ENCODE data around the gene HCN4.

Gene HCN4

GRCh38 chr15:73352082-73352481 is 16.7 kb downstream of the HCN4 start:
- no peak overlapping the region for H3K4me2 ChIP-seq (ENCODE audit: low read length)
- H3K27me3 ChIP-seq (ENCODE audit: low read depth, low read length), result peaks cover 32% of the 10 kb centered on the region
- no peak overlapping the region for H2AFZ ChIP-seq (ENCODE audit: low read depth, low read length)
- no peaks in the 10 kb centered on the region for H3K79me2 ChIP-seq (ENCODE audit: low read length)
- peaks cover 9% of the 10 kb centered on the region for H4K20me1 ChIP-seq (ENCODE audit: insufficient read depth, low read length)
- no peaks in the 10 kb centered on the region for H3K9me3 ChIP-seq (ENCODE audit: insufficient read depth, low read length)
- no peak for TF ChIP-seq CTCF (IDR thresholded peaks at IDR 0.05; ENCODE audit: low read depth, low read length)
- H3K4me3 ChIP-seq (ENCODE audit: low read length), result no peak overlapping the region
- no peak overlapping the region for H3K27ac ChIP-seq (ENCODE audit: low read length)
- H3K4me1 ChIP-seq (ENCODE audit: low read length), result no peaks in the 10 kb centered on the region
- no peaks in the 10 kb centered on the region for H3K36me3 ChIP-seq (replicated peaks; ENCODE audit: low read depth, low read length)
- H3K9ac ChIP-seq (ENCODE audit: low read length), result no peak overlapping the region

- Histone ChIP-seq H3K4me3 (ENCODE audit: low read length) (no peak overlapping the region), H3K9me3 (ENCODE audit: insufficient read depth, low read length) (no peaks in the 10 kb centered on the region), H3K27me3 (ENCODE audit: low read depth, low read length) (peaks cover 47% of the 10 kb centered on the region), H3K36me3 (replicated peaks; ENCODE audit: low read depth, low read length) (no peaks in the 10 kb centered on the region), H3K79me2 (ENCODE audit: low read length) (no peaks in the 10 kb centered on the region), H3K27ac (ENCODE audit: low read length) (no peak overlapping the region), H4K20me1 (ENCODE audit: insufficient read depth, low read length) (peaks cover 26% of the 10 kb centered on the region), H3K4me1 (ENCODE audit: low read length) (no peaks in the 10 kb centered on the region), H2AFZ (ENCODE audit: low read depth, low read length) (no peak overlapping the region), H3K4me2 (ENCODE audit: low read length) (no peak overlapping the region), H3K9ac (ENCODE audit: low read length) (no peak overlapping the region)
- no peak for TF ChIP-seq CTCF (IDR thresholded peaks at IDR 0.05; ENCODE audit: low read depth, low read length)
- no peak for TF ChIP-seq EZH2phosphoT487 (IDR thresholded peaks at IDR 0.05; ENCODE audit: low read depth)
Measured at GRCh38 chr15:73349191-73349590, 19.6 kb downstream of the HCN4 start.

GRCh38 chr15:73346735-73347312 is 21.9 kb downstream of the HCN4 start:
- no peaks in the 10 kb centered on the region for H3K9me3 ChIP-seq (ENCODE audit: insufficient read depth, low read length)
- no peak overlapping the region for H3K9ac ChIP-seq (ENCODE audit: low read length)
- H3K36me3 ChIP-seq (replicated peaks; ENCODE audit: low read depth, low read length), result no peaks in the 10 kb centered on the region
- H3K4me3 ChIP-seq (ENCODE audit: low read length), result no peak overlapping the region
- no peak overlapping the region for H2AFZ ChIP-seq (ENCODE audit: low read depth, low read length)
- H3K4me1 ChIP-seq (ENCODE audit: low read length), result no peaks in the 10 kb centered on the region
- H3K79me2 ChIP-seq (ENCODE audit: low read length), result no peaks in the 10 kb centered on the region
- H3K4me2 ChIP-seq (ENCODE audit: low read length), result no peak overlapping the region
- no peak overlapping the region for H3K27ac ChIP-seq (ENCODE audit: low read length)
- H3K27me3 ChIP-seq (ENCODE audit: low read depth, low read length), result peaks cover 45% of the 10 kb centered on the region
- TF ChIP-seq CTCF (IDR thresholded peaks at IDR 0.05; ENCODE audit: low read depth, low read length), result no peak
- TF ChIP-seq EZH2phosphoT487 (IDR thresholded peaks at IDR 0.05; ENCODE audit: low read depth), result no peak
- H4K20me1 ChIP-seq (ENCODE audit: insufficient read depth, low read length), result peaks cover 28% of the 10 kb centered on the region

- H3K9ac ChIP-seq (ENCODE audit: low read length), result no peak overlapping the region
- no peak overlapping the region for H2AFZ ChIP-seq (ENCODE audit: low read depth, low read length)
- peaks cover 34% of the 10 kb centered on the region for H3K27me3 ChIP-seq (ENCODE audit: low read depth, low read length)
- TF ChIP-seq EZH2phosphoT487 (IDR thresholded peaks at IDR 0.05; ENCODE audit: low read depth), result no peak
- no peak for TF ChIP-seq CTCF (IDR thresholded peaks at IDR 0.05; ENCODE audit: low read depth, low read length)
- H3K36me3 ChIP-seq (replicated peaks; ENCODE audit: low read depth, low read length), result no peaks in the 10 kb centered on the region
- H3K27ac ChIP-seq (ENCODE audit: low read length), result no peak overlapping the region
- H3K4me1 ChIP-seq (ENCODE audit: low read length), result no peaks in the 10 kb centered on the region
- H3K4me2 ChIP-seq (ENCODE audit: low read length), result no peak overlapping the region
- H4K20me1 ChIP-seq (ENCODE audit: insufficient read depth, low read length), result peaks cover 28% of the 10 kb centered on the region
- no peaks in the 10 kb centered on the region for H3K9me3 ChIP-seq (ENCODE audit: insufficient read depth, low read length)
- no peak overlapping the region for H3K4me3 ChIP-seq (ENCODE audit: low read length)
- H3K79me2 ChIP-seq (ENCODE audit: low read length), result no peaks in the 10 kb centered on the region
Measured at GRCh38 chr15:73345658-73346057, 23.1 kb downstream of the HCN4 start.

All from OCI-LY3 (cell line).